Endodermal cell (in vitro differentiated cells): ENCODE results near the gene TACC2. TPM values are rescaled to one million over a fixed set of nuclear protein-coding genes. Genes with fewer than 3 reads are reported as not detected.

Experiments used
- DNase-seq: peaks from one replicate; pipeline ENCODE4 v3.0.0-alpha.2; 2017
- H3K27ac ChIP-seq: 2 replicates; pipeline ENCODE4 v1.5.1; 2013; ENCODE audit warnings: mild to moderate bottlenecking, low read depth, low read length, moderate library complexity
- H3K27me3 ChIP-seq: 2 replicates; pipeline ENCODE4 v1.6.1; 2013; ENCODE audit warnings: mild to moderate bottlenecking, low read length, moderate library complexity; ENCODE audit not compliant: insufficient read depth, control insufficient read depth, poor library complexity, severe bottlenecking
- H3K36me3 ChIP-seq: 2 replicates; pipeline ENCODE4 v1.7.0; 2013; ENCODE audit warnings: mild to moderate bottlenecking, low read length, moderate library complexity; ENCODE audit not compliant: control insufficient read depth, insufficient read depth
- H3K4me1 ChIP-seq: one replicate; pipeline ENCODE4 v1.7.0; 2013; ENCODE audit warnings: low read length; ENCODE audit not compliant: control insufficient read depth, insufficient read depth
- H3K4me3 ChIP-seq: 2 replicates; pipeline ENCODE4 v1.5.1; 2013; ENCODE audit warnings: mild to moderate bottlenecking, low read length, moderate library complexity
- H3K9ac ChIP-seq: 2 replicates; pipeline ENCODE4 v1.6.1; 2013; ENCODE audit warnings: mild to moderate bottlenecking, low read length, moderate library complexity; ENCODE audit not compliant: poor library complexity, severe bottlenecking; ENCODE audit errors: extremely low read depth
- H3K9me3 ChIP-seq: 2 replicates; pipeline ENCODE4 v1.6.1; 2013; ENCODE audit warnings: mild to moderate bottlenecking, low read length, moderate library complexity; ENCODE audit not compliant: control insufficient read depth
- H3K27ac Mint-ChIP-seq: 2 replicates; pipeline ENCODE4 v1.8.0; 2020; ENCODE audit warnings: mixed read lengths
- H3K27me3 Mint-ChIP-seq: 2 replicates; pipeline ENCODE4 v1.8.0; 2021; ENCODE audit warnings: mild to moderate bottlenecking, mixed read lengths; ENCODE audit not compliant: insufficient read depth
- H3K36me3 Mint-ChIP-seq: 2 replicates; pipeline ENCODE4 v1.8.0; 2020; ENCODE audit warnings: low read depth, mixed read lengths
- H3K4me1 Mint-ChIP-seq: 2 replicates; pipeline ENCODE4 v1.8.0; 2020; ENCODE audit warnings: mixed read lengths
- H3K4me3 Mint-ChIP-seq: 2 replicates; pipeline ENCODE4 v1.8.0; 2020; ENCODE audit warnings: mild to moderate bottlenecking, moderate library complexity, mixed read lengths
- H3K9me3 Mint-ChIP-seq: 2 replicates; pipeline ENCODE4 v1.8.0; 2020; ENCODE audit warnings: mild to moderate bottlenecking, mixed read lengths
- CTCF ChIP-seq: fragments of 200-600 bp; sonication (generic); conservative IDR thresholded peaks from 2 replicates; pipeline ENCODE4 v1.5.0; 2021; ENCODE audit warnings: antibody characterized with exemption, mild to moderate bottlenecking
- WGBS, 2 experiments: methylation state at CpG; one replicate each; pipeline versions ENCODE4 v1.1.5 to v1.1.7; 2013; ENCODE audit warnings: missing lambda C conversion rate in 2 of 2, mixed read lengths in 1 of 2; ENCODE audit not compliant: insufficient coverage in 1 of 2, insufficient read length in 1 of 2; 5-methylcytosine and 5-hydroxymethylcytosine counted together
- total RNA-seq, 2 donors: library from RNA; stranded (reverse); fragmentation: NEBNext Ultra II Directional in 1 of 2; extraction: Animal tissue kit (Norgen Biotek cat#: 25700) in 1 of 2; gene quantifications; 2 replicates in 1 of 2; 3 replicates in 1 of 2; pipeline ENCODE4 v1.2.1, GENCODE V29; 2021

TACC2 gene
- total RNA-seq, 2 donors from 2014 or later, result 24.5 to 34.1 TPM

GRCh38 chr10:122213364-122213763 lies 224.4 kb downstream of the TACC2 start:
- Histone ChIP-seq H3K27ac (no peak overlapping the region), H3K27me3 (no peaks in the 10 kb centered on the region), H3K9me3 (no peaks in the 10 kb centered on the region), H3K36me3 (peaks cover 29% of the 10 kb centered on the region), H3K4me3 (no peak overlapping the region), H3K4me1 (no peaks in the 10 kb centered on the region), H3K9ac (no peak overlapping the region)
- TF ChIP-seq CTCF, result no peak
- Mint-ChIP-seq H3K27me3 (no peaks in the 10 kb centered on the region), H3K36me3 (peaks cover 42% of the 10 kb centered on the region), H3K4me3 (no peak overlapping the region), H3K27ac (no peak overlapping the region), H3K4me1 (no peaks in the 10 kb centered on the region), H3K9me3 (no peaks in the 10 kb centered on the region)
- DNase-seq, result no peak
- 93 to 100% methylated on average over 2 to 3 of the region's 3 CpGs for WGBS, 2 experiments

- Mint-ChIP-seq H3K9me3 (no peaks in the 10 kb centered on the region), H3K27ac (no peak overlapping the region), H3K4me1 (no peaks in the 10 kb centered on the region), H3K4me3 (no peak overlapping the region), H3K27me3 (no peaks in the 10 kb centered on the region), H3K36me3 (peaks cover 46% of the 10 kb centered on the region)
- peaks cover 29% of the 10 kb centered on the region for H3K36me3 ChIP-seq
- 92 to 97% methylated on average over 5 to 7 of the region's 7 CpGs for WGBS, 2 experiments
- H3K9ac ChIP-seq, result no peak overlapping the region
- no peaks in the 10 kb centered on the region for H3K9me3 ChIP-seq
- H3K27me3 ChIP-seq, result no peaks in the 10 kb centered on the region
- H3K4me1 ChIP-seq, result no peaks in the 10 kb centered on the region
- no peak overlapping the region for H3K27ac ChIP-seq
- TF ChIP-seq CTCF, result peak; percentile 44
- H3K4me3 ChIP-seq, result no peak overlapping the region
- DNase-seq, result peak; percentile 57
These were observed 224.8 kb downstream of the TACC2 start for GRCh38 chr10:122213766-122214165.

- H3K9ac ChIP-seq, result no peak overlapping the region
- no peak for DNase-seq
- H3K4me1 Mint-ChIP-seq, result peaks cover 5% of the 10 kb centered on the region
- TF ChIP-seq CTCF, result no peak
- H3K36me3 Mint-ChIP-seq, result peaks cover 45% of the 10 kb centered on the region
- H3K9me3 Mint-ChIP-seq, result no peaks in the 10 kb centered on the region
- no peak overlapping the region for H3K4me3 Mint-ChIP-seq
- WGBS, 2 experiments, result 90 to 94% methylated on average over 2 of the region's 2 CpGs
- no peaks in the 10 kb centered on the region for H3K27me3 ChIP-seq
- H3K27ac ChIP-seq, result no peak overlapping the region
- no peak overlapping the region for H3K4me3 ChIP-seq
- H3K9me3 ChIP-seq, result no peaks in the 10 kb centered on the region
- peaks cover 34% of the 10 kb centered on the region for H3K36me3 ChIP-seq
- no peak overlapping the region for H3K27ac Mint-ChIP-seq
- H3K27me3 Mint-ChIP-seq, result no peaks in the 10 kb centered on the region
- no peaks in the 10 kb centered on the region for H3K4me1 ChIP-seq
These were observed 227.1 kb downstream of the TACC2 start for GRCh38 chr10:122216047-122216446.
